PC-3 (cell line): ENCODE results near the gene TMEM161A. TPM values are rescaled to one million over a fixed set of nuclear protein-coding genes. Genes with fewer than 3 reads are reported as not detected.

ENCODE experiments used
- ATAC-seq: fragments of 200-7000 bp; cut with Tn5 transposase; 2 replicates; pipeline ENCODE4 v1.9.1; 2020; ENCODE audit warnings: mild to moderate bottlenecking, moderate library complexity
- BruUV-seq: library from RNA; stranded (reverse); fragments of 400-500 nt; replicated peaks from 2 replicates; lab custom pipeline; 2021; lab: Mats Ljungman, UMichigan
- CTCF ChIA-PET: fragments of 300-600 bp; sonication (Branson Sonifier 250); formaldehyde crosslinking; loops from one replicate; lab custom pipeline; 2022; ENCODE audit warnings: antibody characterized with exemption; lab: Charles Lee
- POLR2A ChIA-PET: fragments of 300-600 bp; sonication (Branson Sonifier 250); formaldehyde crosslinking; loops from one replicate; lab custom pipeline; 2022; ENCODE audit warnings: antibody characterized with exemption; ENCODE audit not compliant: unreplicated experiment; lab: Charles Lee
- DNase-seq: peaks from one replicate; pipeline ENCODE4 v3.0.0-alpha.2; 2015
- H2AFZ ChIP-seq: fragments of 300-600 bp; sonication (generic); 2 replicates; pipeline ENCODE4 v1.6.0; 2016; ENCODE audit warnings: antibody characterized with exemption, low read length
- H3F3A ChIP-seq: fragments of 300-600 bp; sonication (generic); one replicate; pipeline ENCODE4 v1.6.0; 2017; ENCODE audit warnings: antibody characterized with exemption, low read length, control low read depth, mild to moderate bottlenecking; ENCODE audit not compliant: unreplicated experiment
- H3K27ac ChIP-seq: fragments of 300-600 bp; sonication (generic); 2 replicates; pipeline ENCODE4 v1.5.1; 2016; ENCODE audit warnings: mild to moderate bottlenecking, low read length
- H3K27me3 ChIP-seq: fragments of 300-600 bp; sonication (generic); 2 replicates; pipeline ENCODE4 v1.6.1; 2016; ENCODE audit warnings: low read length, mixed read lengths
- H3K36me3 ChIP-seq: fragments of 300-600 bp; sonication (generic); 2 replicates; pipeline ENCODE4 v1.6.1; 2016; ENCODE audit warnings: low read depth, mixed run types, low read length, mixed read lengths
- H3K4me1 ChIP-seq: fragments of 300-600 bp; sonication (generic); 2 replicates; pipeline ENCODE4 v1.5.1; 2016; ENCODE audit warnings: low read length; ENCODE audit not compliant: insufficient read depth
- H3K4me2 ChIP-seq: fragments of 300-600 bp; sonication (generic); 2 replicates; pipeline ENCODE4 v1.6.0; 2016; ENCODE audit warnings: low read length
- H3K4me3 ChIP-seq: fragments of 300-600 bp; sonication (generic); 2 replicates; pipeline ENCODE4 v1.5.1; 2016; ENCODE audit warnings: mild to moderate bottlenecking, low read length, mixed read lengths
- H3K79me2 ChIP-seq: fragments of 300-600 bp; sonication (generic); 2 replicates; pipeline ENCODE4 v1.6.1; 2017; ENCODE audit warnings: low read length, mixed read lengths
- H3K9ac ChIP-seq: fragments of 300-600 bp; sonication (generic); 2 replicates; pipeline ENCODE4 v1.6.0; 2016; ENCODE audit warnings: mild to moderate bottlenecking, low read length
- H3K9me2 ChIP-seq: fragments of 300-600 bp; sonication (generic); replicated peaks from 2 replicates; pipeline ENCODE4 v1.6.1; 2016; ENCODE audit warnings: mixed run types, low read length, mixed read lengths
- H3K9me3 ChIP-seq: fragments of 300-600 bp; sonication (generic); 2 replicates; pipeline ENCODE4 v1.6.1; 2016; ENCODE audit warnings: low read length, mixed read lengths
- H4K20me1 ChIP-seq: fragments of 300-600 bp; sonication (generic); 2 replicates; pipeline ENCODE4 v1.6.1; 2016; ENCODE audit warnings: low read length, mixed read lengths
- EZH2 ChIP-seq: fragments of 300-600 bp; sonication (generic); IDR thresholded peaks from one replicate; pipeline ENCODE4 v1.6.1; 2017; ENCODE audit warnings: antibody characterized with exemption, mild to moderate bottlenecking, low read length; ENCODE audit not compliant: unreplicated experiment
- EZH2phosphoT487 ChIP-seq: fragments of 300-600 bp; sonication (generic); IDR thresholded peaks from 2 replicates; pipeline ENCODE4 v1.6.1; 2018; ENCODE audit warnings: mild to moderate bottlenecking, antibody characterized with exemption, low read length, borderline replicate concordance
- intact Hi-C: fragments of 100-400 bp; cut with micrococcal nuclease; formaldehyde crosslinking; loops from 2 replicates; pipeline ENCODE4 v1.9.0; 2023
- total RNA-seq: library from RNA; depleted of rRNA; stranded (reverse); fragments of >200 nt; gene quantifications from 2 replicates; pipeline ENCODE4 v1.2.3, GENCODE V29; 2014
- TF ChIP-seq, protein P1 (sequence below): fragments of 300-600 bp; sonication (generic); conservative IDR thresholded peaks from 2 replicates; pipeline ENCODE4 v1.5.1; 2017; ENCODE audit warnings: antibody characterized with exemption, low read depth, mild to moderate bottlenecking, low read length

The TMEM161A gene
- total RNA-seq, 1 experiment from 2014 or later: 49.9 TPM

DNA sequence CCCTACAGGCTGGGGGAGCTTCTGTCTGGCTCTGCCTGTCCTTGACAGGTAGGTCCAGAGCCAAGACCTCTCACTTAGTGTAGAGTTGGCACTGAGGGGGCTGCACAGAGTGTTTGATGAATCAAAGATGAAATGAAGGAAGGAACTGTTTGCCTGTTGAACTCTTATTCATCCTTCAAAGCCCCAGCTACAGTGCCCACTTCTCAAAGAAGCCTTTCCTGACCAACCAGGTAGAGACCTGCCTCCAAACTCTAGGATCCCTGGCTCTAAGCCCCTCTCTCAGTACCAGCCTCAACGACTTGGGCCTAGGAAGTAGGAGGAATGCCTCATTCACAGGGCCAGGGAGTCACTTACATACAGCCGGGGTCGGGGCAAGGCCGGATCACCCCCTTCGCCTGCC, 9.1 kb upstream of the TMEM161A start:
- no peaks in the 10 kb centered on the region for H3K4me1 ChIP-seq
- BruUV-seq: no TSS peak
- peaks cover 3% of the 10 kb centered on the region for H3K36me3 ChIP-seq
- H3K9ac ChIP-seq: no peak overlapping the region
- intact Hi-C loops: no loop called here
- TF ChIP-seq EZH2phosphoT487 (no peak), EZH2 (no peak)
- TF ChIP-seq, protein P1, sequence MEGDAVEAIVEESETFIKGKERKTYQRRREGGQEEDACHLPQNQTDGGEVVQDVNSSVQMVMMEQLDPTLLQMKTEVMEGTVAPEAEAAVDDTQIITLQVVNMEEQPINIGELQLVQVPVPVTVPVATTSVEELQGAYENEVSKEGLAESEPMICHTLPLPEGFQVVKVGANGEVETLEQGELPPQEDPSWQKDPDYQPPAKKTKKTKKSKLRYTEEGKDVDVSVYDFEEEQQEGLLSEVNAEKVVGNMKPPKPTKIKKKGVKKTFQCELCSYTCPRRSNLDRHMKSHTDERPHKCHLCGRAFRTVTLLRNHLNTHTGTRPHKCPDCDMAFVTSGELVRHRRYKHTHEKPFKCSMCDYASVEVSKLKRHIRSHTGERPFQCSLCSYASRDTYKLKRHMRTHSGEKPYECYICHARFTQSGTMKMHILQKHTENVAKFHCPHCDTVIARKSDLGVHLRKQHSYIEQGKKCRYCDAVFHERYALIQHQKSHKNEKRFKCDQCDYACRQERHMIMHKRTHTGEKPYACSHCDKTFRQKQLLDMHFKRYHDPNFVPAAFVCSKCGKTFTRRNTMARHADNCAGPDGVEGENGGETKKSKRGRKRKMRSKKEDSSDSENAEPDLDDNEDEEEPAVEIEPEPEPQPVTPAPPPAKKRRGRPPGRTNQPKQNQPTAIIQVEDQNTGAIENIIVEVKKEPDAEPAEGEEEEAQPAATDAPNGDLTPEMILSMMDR: no peak
- H3K9me3 ChIP-seq: no peaks in the 10 kb centered on the region
- H3K4me2 ChIP-seq: no peak overlapping the region
- no peak overlapping the region for H2AFZ ChIP-seq
- H3F3A ChIP-seq: no peaks in the 10 kb centered on the region
- H4K20me1 ChIP-seq: no peaks in the 10 kb centered on the region
- DNase-seq: no peak
- no peaks in the 10 kb centered on the region for H3K79me2 ChIP-seq
- POLR2A ChIA-PET: no interaction called here
- H3K27me3 ChIP-seq: no peaks in the 10 kb centered on the region
- no peak for ATAC-seq
- CTCF ChIA-PET: no interaction called here
- H3K27ac ChIP-seq: no peak overlapping the region
- H3K9me2 ChIP-seq: no peaks in the 10 kb centered on the region
- H3K4me3 ChIP-seq: no peak overlapping the region

DNA sequence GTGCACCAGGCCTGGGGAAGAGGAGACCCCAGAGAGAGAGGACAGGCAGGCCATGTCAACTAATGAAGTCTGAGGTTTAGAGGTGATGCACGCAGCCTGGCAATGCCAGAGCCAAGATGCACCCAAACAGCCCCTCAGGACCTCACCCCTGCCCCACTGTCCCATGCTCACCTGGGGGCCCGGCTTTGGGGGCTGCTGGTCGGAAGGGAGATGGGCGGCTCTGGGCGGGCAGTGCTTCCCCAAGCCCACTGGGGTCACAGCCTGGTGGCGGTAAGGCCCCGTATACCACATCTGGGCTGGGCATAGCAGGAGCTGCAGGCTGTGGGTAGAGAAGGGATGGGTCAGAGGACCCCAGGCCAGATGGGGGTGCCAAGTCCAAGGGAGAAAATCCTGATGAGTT, 8.6 kb upstream of the TMEM161A start:
- H3K79me2 ChIP-seq: no peaks in the 10 kb centered on the region
- no peaks in the 10 kb centered on the region for H3K9me3 ChIP-seq
- TF ChIP-seq, protein P1: no peak
- TF ChIP-seq EZH2 (no peak), EZH2phosphoT487 (no peak)
- H3K9ac ChIP-seq: no peak overlapping the region
- H4K20me1 ChIP-seq: no peaks in the 10 kb centered on the region
- CTCF ChIA-PET: no interaction called here
- intact Hi-C loops: no loop called here
- H3F3A ChIP-seq: no peaks in the 10 kb centered on the region
- H3K4me2 ChIP-seq: no peak overlapping the region
- no peak overlapping the region for H2AFZ ChIP-seq
- peaks cover 3% of the 10 kb centered on the region for H3K36me3 ChIP-seq
- no peak overlapping the region for H3K27ac ChIP-seq
- POLR2A ChIA-PET: no interaction called here
- ATAC-seq (no peak), DNase-seq (no peak)
- no peaks in the 10 kb centered on the region for H3K4me1 ChIP-seq
- H3K27me3 ChIP-seq: no peaks in the 10 kb centered on the region
- BruUV-seq: no TSS peak
- no peaks in the 10 kb centered on the region for H3K9me2 ChIP-seq
- no peak overlapping the region for H3K4me3 ChIP-seq

DNA sequence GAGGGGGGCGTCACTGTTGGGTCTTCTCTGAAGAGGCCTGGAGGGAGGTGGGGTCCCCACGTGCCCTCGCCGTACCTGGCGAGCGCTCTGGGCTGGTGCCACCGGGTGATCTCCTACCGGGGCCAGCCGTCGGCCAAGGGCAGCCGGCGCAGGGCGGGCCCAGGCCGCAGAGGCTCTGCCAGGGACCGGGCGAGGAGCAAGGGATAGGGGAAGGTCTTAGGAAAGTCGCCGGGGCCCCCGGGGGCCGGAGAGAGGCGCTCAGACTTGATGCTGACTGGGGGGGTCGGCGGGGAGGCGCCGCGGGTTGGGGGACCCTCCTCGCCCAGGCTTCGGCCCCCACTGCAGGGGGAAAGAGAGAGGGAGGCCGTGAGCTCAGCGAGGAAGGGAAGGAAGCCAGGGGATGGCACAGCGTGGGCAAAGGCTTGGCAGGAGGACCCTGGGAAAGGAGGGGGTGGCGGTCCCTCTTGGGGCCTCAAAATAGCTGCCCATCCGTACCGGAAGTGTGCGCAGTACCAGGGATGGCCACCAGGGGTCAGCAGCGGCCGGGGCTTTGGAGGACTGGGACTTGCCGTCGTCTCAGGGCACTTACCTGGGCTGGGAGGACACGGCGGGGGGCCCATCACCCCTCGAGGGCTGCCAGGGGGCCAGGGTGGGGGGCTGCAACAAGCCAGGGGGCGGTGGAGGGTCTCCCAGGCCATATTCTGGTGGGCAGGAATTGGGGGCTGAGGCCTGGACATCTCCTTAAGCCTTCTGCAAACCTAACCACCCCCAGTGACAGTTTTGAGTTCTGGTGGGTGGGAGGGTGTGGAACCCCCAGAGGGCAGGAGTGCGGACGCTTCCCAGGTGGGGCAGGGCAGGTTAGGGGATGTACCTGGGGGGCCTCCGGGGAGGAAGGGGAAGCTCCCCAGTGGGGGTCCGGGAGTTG, 7.7 kb upstream of the TMEM161A start:
- intact Hi-C loops: no loop called here
- no peak overlapping the region for H3K4me3 ChIP-seq

More for the DNA sequence above, 7.7 kb upstream of the TMEM161A start:
- TF ChIP-seq EZH2phosphoT487 (no peak), EZH2 (no peak)
- TF ChIP-seq, protein P1: peak; percentile 81
- Histone ChIP-seq H2AFZ (no peak overlapping the region), H3K9me2 (no peaks in the 10 kb centered on the region), H3K27me3 (no peaks in the 10 kb centered on the region), H3K9ac (no peak overlapping the region), H3K79me2 (no peaks in the 10 kb centered on the region), H3K4me1 (no peaks in the 10 kb centered on the region), H3K4me2 (no peak overlapping the region), H3K9me3 (no peaks in the 10 kb centered on the region), H3K27ac (no peak overlapping the region), H3F3A (no peaks in the 10 kb centered on the region), H4K20me1 (no peaks in the 10 kb centered on the region), H3K36me3 (peaks cover 3% of the 10 kb centered on the region)
- ChIA-PET POLR2A (no interaction called here), CTCF (no interaction called here)
- ATAC-seq: peak; percentile 66
- peak; percentile 65 for DNase-seq
- no TSS peak for BruUV-seq
